ENCODE measurements around the gene MED31.
"Not testable (repeated sequence)": the region's sequence is repeated elsewhere in the genome, so short reads cannot be mapped to it uniquely, and the experiment has no call there.

MED31 gene

DNA sequence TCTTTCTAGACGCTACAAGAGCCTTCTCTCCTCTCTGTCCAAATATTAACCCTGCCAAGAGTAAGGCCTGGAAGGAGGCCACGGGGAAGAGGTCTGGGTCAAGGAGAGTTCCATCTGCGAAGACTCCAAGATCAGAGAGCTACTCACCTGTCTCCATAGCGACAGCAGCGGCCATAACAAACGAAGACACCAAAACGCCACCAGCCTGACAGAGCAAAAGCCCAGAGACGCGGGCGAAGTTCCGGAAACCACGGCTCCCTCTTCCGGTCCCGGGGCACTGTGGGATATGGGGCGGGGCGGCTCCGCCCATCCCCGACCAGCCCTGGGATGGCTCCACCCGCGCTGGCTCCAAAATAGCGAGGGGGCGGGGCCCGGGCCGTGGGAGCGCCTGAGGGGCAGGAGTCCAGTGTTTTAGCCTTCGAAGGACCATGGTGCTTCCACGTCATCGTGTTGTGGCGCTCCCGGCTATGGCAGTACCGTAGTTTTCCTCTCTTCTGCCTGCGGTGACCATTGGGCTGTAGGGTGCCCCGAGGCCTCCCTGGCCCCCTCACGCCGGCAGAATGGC lies at the start of gene MED31, which contains the start of gene C17orf100:
TSS of gene MED31 (minus strand) at position 252 of the 565 bp plus-strand sequence. CDS start at position 175, 77 bp downstream.
TSS of gene C17orf100 (plus strand) at position 409 of the 565 bp plus-strand sequence. CDS start at position 561, 152 bp downstream.
- peak; percentile 90 for DNase-seq (ENCODE audit: low spot score)

DNA sequence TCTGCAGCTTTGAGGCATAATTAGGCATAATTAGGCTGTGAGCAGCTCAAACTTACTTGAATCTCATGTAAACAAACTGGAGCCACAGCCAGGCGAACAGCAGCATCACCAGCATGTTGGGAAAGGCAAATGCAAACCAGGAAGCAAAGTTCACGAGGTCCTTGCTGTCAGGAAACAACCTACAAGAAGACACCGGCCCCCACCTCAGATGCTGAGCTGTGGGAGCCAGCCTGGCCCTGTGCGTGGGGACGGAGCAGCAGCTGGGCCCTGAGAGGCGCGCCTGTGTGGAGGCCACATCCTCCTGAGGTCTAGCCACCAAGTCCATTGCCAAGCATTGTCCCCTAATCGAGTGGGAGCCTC lies 49.5 kb upstream of the MED31 start:
- DNase-seq (ENCODE audit: low spot score), result no peak

DNA sequence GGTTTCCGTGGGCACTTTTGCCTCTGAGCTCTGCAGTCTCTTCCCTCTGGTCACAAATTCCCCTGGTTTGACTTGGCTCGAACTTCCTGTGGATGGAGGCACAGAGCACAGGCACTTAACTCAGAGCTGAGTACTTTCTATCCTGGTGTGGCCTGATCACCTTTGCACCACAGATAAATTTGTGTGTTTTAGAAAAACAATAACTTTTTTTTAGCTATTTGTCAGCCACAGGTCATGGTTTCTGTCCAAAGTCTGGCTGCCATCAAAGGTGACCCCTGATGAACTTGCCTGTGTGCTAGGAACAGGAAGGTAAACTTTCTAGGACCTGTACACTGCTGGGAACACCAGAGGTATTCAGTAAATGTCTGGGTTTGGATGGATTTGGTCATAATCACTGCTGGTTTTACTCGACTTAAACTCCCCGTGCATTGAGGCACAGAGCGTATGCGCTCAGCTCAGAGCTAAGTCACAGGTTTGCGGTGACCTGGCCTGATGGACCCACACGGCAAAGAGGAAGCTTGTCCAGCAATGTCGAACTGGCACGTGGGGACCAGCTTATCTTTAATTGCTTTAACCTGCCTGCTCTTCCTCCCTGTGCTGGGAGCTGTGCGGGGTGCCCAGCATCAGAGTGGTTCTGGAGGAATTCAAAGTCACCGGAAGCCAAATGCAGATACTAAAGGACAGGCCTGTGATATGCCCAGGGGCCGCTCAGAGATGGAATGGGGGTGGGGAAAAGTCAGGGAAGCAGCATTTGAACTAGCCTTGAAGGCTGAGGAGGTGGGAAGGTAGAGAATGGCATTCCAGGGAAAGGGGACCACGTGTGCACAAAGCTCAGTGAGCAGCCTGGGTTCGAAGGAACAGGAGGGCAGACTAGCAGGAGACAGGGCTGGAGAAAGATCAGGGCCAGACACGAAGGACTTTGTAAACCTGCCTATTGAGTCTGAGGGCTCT lies 48.9 kb upstream of the MED31 start:
- no peak for DNase-seq (ENCODE audit: low spot score)

DNA sequence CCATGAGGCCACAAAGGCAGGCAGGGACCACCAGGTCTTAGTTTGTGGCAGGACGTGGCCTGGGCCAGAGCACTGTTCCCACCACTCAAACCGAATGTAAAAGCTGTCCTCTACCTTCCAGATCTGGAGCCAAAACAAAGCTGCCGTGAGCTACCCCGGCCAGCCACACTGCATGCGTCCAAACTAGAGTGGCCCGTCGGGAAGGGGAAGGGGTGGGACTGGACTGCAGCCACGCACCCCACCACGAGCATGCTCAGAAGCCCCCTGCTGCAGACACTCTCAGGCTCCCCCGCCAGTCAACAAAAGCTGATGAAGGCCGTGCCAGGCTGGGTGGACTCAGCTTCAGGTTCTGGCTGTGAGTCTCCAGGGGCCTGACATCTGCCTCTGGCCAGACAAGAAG lies 46.6 kb upstream of the MED31 start:
- DNase-seq (ENCODE audit: low spot score), result no peak

DNA sequence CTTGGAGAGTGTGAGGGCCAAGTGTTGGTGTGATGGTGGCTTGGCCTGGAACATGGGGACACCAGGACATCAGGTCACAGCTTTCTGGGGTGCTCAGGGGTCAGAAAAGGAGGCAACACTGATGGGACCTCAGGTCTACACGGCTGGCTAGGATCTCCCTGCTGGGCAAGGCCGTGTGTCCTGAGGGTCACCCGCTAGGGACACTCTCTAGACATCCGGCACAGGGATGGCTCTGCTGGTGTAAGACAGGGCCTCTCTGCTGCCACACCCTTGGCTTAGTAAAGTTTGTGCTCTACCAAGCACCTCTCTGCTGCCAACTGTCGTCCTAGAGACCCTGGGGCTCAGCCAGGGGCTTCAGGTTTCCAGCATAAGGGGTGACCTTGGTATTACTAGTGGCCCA lies 45.5 kb upstream of the MED31 start:
- DNase-seq (ENCODE audit: low spot score), result no peak

DNA sequence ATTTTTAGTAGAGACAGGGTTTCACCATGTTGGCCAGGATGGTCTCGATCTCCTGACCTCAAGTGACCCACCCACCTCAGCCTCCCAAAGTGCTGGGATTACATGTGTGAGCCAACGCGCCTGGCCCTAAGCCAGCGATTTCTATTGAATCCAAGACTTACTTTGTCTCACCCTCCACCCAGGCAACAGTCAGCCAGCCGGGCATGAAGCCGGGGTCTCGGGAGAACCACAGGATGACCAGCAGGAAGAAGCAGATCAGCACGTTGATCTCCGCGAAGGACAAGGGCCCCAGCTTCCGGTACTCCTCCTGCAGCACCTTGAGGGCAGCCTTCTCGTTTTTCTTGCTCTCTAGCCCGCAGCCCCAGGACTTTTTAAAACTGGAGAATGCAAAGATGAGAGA lies 44.2 kb upstream of the MED31 start:
- DNase-seq (ENCODE audit: low spot score), result no peak

DNA sequence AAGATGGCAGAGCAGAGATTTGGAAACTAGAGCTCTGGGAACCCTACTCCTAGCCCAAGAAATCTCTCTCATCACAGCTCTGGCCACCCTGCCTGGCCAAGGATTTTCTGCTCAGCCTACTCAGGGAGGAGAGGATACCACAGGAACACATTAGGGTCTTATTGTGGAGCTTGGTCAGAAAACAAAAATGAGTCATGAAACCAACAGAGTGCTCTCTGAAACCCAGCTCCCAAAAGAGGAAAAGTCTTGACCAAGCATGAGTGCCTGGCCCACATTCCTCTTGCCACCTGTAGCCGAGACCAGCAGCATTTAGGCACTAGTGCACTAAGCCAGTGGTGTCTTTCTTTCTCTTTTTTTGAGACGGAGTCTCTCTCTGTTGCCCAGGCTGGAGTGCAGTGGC lies 43.6 kb upstream of the MED31 start:
- no peak for DNase-seq (ENCODE audit: low spot score)

DNA sequence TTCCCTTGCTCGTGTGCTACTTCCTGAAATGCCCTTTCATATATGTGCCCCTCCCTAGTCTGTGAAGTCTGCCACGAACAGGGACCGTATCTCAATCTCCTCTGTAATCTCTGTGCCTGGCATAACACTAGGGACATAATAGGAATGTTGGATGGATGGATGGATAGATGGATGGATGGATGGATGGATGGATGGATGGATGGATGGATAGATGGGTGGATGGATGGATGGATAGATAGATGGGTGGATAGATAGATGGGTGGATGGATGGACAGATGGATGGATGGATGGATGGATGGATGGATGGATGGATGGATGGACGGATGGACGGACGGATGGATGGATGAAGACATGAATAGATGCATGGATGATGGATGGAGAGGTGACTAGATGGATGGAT lies 40.6 kb upstream of the MED31 start:
- DNase-seq (ENCODE audit: low spot score), result not testable (repeated sequence)

DNA sequence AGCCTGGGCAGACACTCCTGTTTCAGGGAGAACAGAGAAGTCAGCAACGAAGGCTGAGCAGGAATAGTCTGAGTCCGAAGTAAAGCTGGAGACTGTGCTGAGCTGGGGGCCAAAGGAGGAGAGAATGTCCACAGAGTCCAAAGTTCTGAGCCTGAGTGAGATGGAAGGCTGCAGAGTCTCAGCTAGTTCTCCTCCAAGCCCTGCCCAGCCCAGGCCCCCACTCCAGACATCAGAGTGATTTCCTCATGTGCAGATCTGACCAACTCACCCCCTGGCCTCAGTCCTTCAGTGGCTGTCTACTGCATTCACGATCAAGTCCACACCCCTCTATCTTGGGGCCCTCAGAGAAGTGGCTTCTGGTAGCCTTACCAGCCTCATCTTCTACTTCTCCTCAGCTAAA lies 40.1 kb upstream of the MED31 start:
- no peak for DNase-seq (ENCODE audit: low spot score)

DNA sequence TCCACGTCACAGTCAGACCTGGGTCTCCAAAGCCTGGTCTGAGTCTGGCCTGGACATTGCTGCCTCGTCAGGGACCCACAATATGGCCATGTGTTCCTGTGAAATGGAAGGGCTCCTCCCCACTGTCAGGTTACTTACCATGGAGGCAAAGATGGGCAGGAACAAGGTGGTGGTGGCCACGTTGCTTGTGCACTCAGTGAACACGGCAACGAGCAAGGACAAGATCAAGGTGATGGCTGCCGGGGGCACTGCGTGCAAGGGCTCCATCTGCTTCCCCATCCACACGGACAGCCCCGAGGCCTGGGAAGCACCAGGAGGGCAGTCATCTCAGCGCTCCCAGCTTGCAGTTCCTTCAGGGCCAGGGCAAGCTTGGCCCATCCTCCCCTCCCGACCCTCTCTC lies 39.2 kb upstream of the MED31 start:
- no peak for DNase-seq (ENCODE audit: low spot score)

DNA sequence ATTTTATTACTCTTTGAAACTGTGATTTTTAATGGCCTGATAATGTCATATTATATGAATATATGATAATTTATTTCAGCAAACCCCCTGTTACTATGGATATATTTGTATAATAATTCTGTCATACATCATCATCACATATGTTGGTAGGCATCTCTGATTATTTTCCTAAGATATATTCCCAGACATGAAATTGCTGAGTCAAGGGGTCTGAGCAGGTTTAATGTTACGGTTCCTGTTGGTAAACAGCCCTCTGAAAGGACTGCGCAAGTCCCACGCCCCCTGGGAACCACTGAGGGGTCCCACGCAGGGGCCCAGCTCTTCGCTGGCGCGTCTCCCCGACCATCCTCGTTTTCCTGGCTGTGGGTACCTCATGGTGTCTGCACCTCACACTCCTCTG lies 37.5 kb upstream of the MED31 start:
- no peak for DNase-seq (ENCODE audit: low spot score)

DNA sequence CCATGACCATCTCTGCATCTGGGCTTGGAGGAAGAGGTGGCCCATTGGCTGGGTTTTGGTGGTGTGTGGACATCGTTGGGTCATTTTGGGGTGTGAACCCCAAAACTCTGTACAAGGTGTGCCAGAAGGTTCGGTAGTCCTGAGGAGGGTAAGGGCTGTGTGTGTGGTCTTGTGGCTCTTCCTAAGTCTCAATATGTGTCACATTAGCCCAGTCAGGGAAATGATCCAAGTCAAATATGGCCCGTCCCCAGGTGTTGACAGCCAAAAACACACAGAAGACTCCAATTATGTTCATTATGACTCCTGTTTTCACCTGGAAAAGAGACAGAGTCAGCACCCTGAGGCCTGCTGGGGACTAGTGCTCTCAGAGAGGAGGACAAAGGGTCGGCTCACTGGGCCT lies 34.6 kb upstream of the MED31 start:
- no peak for DNase-seq (ENCODE audit: low spot score)

DNA sequence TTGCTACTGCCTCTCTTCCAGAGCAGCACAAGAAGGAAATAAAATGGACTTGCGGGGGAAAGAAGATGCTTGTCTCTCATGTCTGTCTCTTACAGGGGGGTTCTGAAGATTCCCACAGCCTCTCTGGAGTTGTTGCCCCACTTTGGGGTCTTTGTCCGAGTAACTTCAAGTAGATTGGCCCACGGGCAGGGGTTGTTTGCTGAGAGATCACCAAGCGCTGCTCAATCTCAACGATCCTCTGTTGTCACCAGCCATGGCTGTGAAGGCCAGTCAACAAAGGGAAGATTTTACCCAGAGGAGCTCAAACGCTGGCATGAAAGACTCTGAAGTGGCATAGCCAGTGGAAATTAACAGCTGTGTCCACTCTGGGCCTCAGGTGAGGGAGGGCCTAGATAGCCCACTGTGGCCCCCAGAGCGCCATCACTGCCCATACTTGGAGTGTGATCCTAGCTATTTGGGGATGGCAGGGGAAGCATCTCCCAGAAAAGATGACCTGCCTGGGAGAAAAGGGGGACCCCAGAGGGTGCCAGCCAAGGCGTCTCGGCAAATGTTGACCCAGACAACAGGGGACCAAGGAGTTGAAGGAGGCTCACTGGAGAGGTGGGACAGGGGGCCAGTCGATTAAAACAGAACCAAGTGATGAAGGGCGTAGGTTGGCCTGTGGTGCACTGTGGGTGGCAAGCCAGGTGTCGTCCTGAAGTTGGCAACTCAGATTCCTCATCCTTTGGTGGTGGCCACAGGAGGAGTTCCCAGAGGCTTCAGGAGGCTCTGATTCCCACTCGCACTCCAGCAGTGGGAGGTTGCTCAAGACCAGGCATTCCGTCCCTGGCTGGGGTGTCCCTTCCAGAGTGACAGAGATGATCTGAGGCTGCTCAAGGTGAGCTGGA lies 33.7 kb upstream of the MED31 start:
- no peak for DNase-seq (ENCODE audit: low spot score)

DNA sequence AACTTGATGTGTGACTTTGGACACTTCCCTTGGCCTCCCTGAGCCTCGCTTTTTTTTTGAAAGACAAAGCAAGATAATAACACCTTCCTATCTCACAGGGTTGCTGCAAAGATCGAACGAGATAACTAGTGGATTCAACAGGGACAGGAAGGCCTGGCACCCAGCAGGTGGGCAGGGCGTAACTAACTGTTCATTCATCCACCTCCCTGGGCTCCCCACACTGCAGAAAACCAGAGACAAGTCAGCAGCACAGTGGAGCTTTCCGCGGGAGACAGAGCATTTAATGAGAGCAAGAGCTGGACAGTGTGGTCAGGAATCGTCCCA lies 33.0 kb upstream of the MED31 start:
- no peak for DNase-seq (ENCODE audit: low spot score)

DNA sequence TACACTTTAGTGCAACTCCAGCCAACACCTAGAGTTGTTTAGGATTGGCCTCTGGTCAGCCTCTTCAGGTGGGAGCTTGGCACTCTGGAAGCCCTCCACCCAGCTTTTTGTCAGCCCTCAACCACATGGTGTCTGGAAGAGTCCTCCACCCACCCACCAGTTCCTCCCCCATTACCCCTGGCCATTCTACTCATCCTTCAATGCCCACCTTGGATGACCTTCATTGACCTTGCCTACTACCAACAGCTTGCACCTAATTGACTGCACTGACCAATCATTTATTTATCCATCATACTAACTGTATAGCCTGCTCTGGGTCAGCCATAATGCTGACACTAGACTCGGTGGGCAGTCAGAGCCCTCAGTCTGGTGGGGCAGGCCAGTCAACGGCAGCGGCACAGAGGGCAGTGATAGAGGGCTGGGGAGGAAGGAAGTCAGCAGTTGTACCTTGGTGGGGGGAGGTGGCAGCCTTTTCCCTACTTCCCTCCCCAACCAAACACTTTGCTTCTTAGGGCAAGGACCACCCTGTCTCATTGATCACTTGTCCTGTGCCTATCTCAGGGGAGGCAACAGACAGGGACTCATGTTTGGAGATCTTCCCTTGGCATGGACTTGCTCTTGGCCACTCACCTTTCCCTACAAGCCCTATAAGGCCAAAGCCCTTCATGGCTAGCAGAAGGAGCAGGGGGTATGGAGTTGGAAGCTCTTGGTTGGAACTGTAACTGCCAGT lies 32.5 kb upstream of the MED31 start:
- no peak for DNase-seq (ENCODE audit: low spot score)

DNA sequence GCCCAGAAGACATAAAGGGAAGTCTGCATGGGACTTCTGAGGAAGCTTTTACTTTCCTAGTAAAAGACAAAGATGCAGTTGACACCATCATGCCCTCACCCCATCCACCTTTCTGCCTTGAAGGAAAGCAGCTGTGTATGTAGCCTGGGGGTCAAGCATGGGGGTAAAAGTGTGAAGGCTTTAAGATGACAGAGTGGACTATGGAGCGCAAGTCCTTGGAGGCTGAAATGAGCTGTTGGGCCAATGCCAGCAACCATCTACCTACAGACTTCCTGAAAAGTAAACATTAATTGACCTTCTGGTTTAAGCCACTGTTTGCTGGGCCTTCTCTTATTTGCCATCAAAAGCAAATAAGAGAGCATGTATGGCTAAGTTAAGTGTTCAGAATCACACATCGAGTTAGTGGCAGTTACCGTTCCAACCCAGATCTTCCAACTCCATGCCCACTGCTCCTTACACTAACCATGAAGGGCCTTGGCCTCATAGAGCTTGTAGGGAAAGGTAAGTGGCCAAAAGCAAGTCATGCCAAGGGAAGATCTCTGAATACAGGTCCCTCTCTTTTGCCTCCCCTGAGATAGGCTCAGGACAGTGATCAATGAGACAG lies 31.8 kb upstream of the MED31 start:
- no peak for DNase-seq (ENCODE audit: low spot score)

DNA sequence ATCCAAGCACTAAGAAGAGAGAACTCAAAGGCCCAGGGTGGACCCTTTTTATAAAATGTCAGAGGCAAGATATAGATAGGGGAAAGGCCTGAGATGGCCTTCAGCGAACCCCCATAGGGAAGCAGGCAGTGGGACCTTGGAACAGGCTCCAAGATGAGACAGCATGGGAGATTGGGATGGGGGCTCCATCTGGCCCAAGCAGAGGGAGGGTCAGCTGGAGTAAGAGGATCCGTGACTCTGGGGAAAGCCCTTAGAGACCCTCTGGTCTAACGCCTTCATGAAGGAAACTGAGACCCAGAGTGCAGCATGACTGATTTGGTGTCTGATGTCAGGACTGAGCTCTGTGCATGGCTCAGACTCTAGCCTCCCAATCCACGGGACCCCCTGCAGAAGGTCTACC lies 30.9 kb upstream of the MED31 start:
- no peak for DNase-seq (ENCODE audit: low spot score)

DNA sequence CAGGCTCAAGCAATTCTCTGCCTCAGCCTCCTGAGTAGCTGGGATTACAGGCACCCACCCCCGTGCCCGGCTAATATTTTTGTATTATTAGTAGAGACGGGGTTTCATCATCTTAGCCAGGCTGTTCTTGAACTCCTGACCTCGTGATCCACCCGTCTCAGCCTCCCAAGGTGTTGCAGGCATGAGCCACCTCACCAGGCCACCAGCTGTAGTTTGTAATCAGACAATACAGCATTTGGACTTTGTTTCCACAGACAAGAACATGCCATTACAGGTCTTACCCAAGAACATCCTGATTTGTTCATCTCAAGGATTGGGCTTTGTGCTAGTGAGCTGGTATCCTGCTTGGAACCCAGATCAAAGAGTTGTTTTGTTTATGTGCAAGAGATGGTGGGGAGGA lies 30.3 kb upstream of the MED31 start:
- no peak for DNase-seq (ENCODE audit: low spot score)

DNA sequence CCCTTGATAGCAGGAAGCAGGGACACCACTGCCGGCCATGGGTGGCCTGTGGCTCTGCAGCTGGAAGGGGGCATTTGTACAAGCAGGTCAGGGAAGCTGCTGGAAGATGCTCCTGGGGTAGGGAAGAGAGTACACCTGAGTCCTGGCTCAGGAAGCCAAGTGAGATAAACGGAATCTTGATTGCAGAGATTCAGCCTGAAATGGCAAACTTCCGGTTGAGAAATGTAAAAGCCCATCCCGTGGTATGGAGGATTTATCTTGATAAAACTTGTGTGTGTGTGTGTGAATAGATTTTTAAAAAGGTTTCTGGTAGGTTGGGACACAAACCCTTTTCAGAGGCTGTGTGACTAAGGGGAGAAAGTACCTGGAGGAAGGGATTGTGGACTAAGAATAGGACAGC lies 29.8 kb upstream of the MED31 start:
- no peak for DNase-seq (ENCODE audit: low spot score)

DNA sequence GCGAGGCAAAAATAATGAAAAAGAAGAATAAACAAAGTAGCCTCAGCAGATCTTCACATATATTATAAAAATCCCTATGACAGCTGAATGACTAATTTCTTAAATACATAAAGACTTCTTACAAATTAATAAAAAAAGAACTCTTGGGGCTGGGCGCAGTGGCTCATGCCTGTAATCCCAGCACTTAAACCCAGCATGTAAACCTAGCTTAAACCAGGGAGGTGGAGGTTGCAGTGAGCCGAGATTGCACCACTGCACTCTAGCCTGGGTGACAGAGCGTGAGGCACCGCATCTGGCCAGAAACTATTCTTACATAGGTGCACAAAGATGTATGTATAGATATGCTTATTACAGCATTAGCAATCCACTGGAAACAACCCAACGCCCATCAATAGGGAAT lies 27.8 kb upstream of the MED31 start:
- DNase-seq (ENCODE audit: low spot score), result no peak

DNA sequence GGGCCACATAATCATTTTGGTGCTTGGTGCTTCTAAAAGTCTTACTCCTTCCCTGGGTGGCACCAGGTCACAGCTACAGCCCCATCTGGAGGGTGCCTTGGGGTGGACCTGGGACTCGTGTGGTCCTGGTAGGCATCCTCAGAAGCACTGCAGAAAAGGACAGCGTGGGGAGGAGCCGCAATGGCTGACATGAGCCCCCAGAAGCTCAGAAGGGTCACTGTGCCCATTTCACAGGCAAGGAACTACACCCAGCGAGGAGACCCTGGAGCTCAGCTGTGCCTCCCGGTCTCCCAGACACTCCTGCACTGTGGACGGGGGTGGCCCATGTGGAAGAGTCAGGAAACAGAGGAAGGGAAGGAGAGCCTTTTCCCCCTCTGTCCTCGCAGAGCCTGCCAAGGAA lies 26.5 kb upstream of the MED31 start:
- no peak for DNase-seq (ENCODE audit: low spot score)
